IMR-90 (cell line): Measurements from ENCODE around the gene GPATCH2. TPM values are rescaled to one million over a fixed set of nuclear protein-coding genes. Genes with fewer than 3 reads are reported as not detected.

Source experiments
- ATAC-seq: fragments of 200-7000 bp; cut with Tn5 transposase; 2 replicates; pipeline ENCODE4 v1.9.1; 2020; ENCODE audit warnings: low read depth, mild to moderate bottlenecking, moderate library complexity
- BruUV-seq: library from RNA; stranded (reverse); fragments of 400-500 nt; replicated peaks from 2 replicates; lab custom pipeline; 2021; lab: Mats Ljungman, UMichigan
- CTCF ChIA-PET: fragments of 300-600 bp; formaldehyde crosslinking; extraction: SDS; loops from one replicate; lab custom pipeline; 2021; ENCODE audit warnings: antibody characterized with exemption; lab: Yijun Ruan, JAX
- POLR2A ChIA-PET: fragments of 300-600 bp; sonication (Branson Sonifier 250); formaldehyde crosslinking; loops from one replicate; lab custom pipeline; 2022; ENCODE audit warnings: antibody characterized with exemption; ENCODE audit not compliant: unreplicated experiment; lab: Charles Lee
- DNase-seq: peaks from one replicate; pipeline ENCODE4 v3.0.0; 2013
- H2AFZ ChIP-seq: replicated peaks from 2 replicates; pipeline ENCODE3; 2013; ENCODE audit warnings: low read length, mild to moderate bottlenecking; ENCODE audit not compliant: poor library complexity
- H2AK5ac ChIP-seq: 2 replicates; pipeline ENCODE4 v1.6.1; 2013; ENCODE audit warnings: low read depth, low read length, inconsistent platforms
- H2AK9ac ChIP-seq: replicated peaks from 2 replicates; pipeline ENCODE3; 2013; ENCODE audit warnings: mild to moderate bottlenecking, low read depth, low read length, moderate library complexity; ENCODE audit not compliant: poor library complexity
- H2BK120ac ChIP-seq: 2 replicates; pipeline ENCODE4 v1.6.1; 2013; ENCODE audit warnings: low read depth, low read length, inconsistent platforms
- H2BK15ac ChIP-seq: 3 replicates; pipeline ENCODE4 v1.6.1; 2013; ENCODE audit warnings: low read depth, low read length, inconsistent platforms
- H2BK20ac ChIP-seq: 2 replicates; pipeline ENCODE4 v1.6.1; 2013; ENCODE audit warnings: low read depth, mild to moderate bottlenecking, inconsistent platforms, low read length, moderate library complexity
- H2BK5ac ChIP-seq: 2 replicates; pipeline ENCODE4 v1.6.1; 2013; ENCODE audit warnings: mild to moderate bottlenecking, low read depth, low read length, inconsistent platforms; ENCODE audit not compliant: poor library complexity, severe bottlenecking
- H3K14ac ChIP-seq: replicated peaks from 2 replicates; pipeline ENCODE4 v1.6.1; 2013; ENCODE audit warnings: low read depth, low read length, inconsistent platforms
- H3K18ac ChIP-seq: 2 replicates; pipeline ENCODE4 v1.6.1; 2013; ENCODE audit warnings: low read depth, low read length, control low read depth
- H3K23ac ChIP-seq: 2 replicates; pipeline ENCODE4 v1.6.1; 2013; ENCODE audit warnings: low read depth, low read length, inconsistent platforms
- H3K27ac ChIP-seq: 2 replicates; pipeline ENCODE4 v1.5.1; 2013; ENCODE audit warnings: mild to moderate bottlenecking, control low read depth, low read length; ENCODE audit not compliant: insufficient read depth
- H3K27me3 ChIP-seq: 2 replicates; pipeline ENCODE4 v1.6.1; 2013; ENCODE audit warnings: low read length; ENCODE audit not compliant: control insufficient read depth, insufficient read depth
- H3K36me3 ChIP-seq: 2 replicates; pipeline ENCODE4 v1.6.1; 2013; ENCODE audit warnings: low read length, mixed read lengths; ENCODE audit not compliant: control insufficient read depth, insufficient read depth
- H3K4ac ChIP-seq: 2 replicates; pipeline ENCODE4 v1.6.1; 2013; ENCODE audit warnings: low read depth, low read length, inconsistent platforms
- H3K4me1 ChIP-seq: 2 replicates; pipeline ENCODE4 v1.6.1; 2013; ENCODE audit warnings: low read length, mixed read lengths; ENCODE audit not compliant: control insufficient read depth, insufficient read depth
- H3K4me2 ChIP-seq: 2 replicates; pipeline ENCODE4 v1.6.1; 2013; ENCODE audit warnings: low read depth, mild to moderate bottlenecking, control low read depth, low read length, moderate library complexity
- H3K4me3 ChIP-seq: 2 replicates; pipeline ENCODE4 v1.5.1; 2013; ENCODE audit warnings: low read depth, mild to moderate bottlenecking, control low read depth, low read length, moderate library complexity; ENCODE audit not compliant: insufficient read depth
- H3K56ac ChIP-seq: 2 replicates; pipeline ENCODE4 v1.6.1; 2013; ENCODE audit warnings: low read length, inconsistent platforms; ENCODE audit not compliant: insufficient read depth; ENCODE audit errors: extremely low read depth
- H3K79me1 ChIP-seq, 2 experiments: 2 replicates each; pipeline ENCODE4 v1.6.1; 2013; ENCODE audit warnings: low read length in 2 of 2, inconsistent platforms in 1 of 2, low read depth in 1 of 2
- H3K9ac ChIP-seq: 2 replicates; pipeline ENCODE4 v1.6.1; 2013; ENCODE audit warnings: low read depth, low read length, control low read depth
- H3K9me1 ChIP-seq: 2 replicates; pipeline ENCODE4 v1.6.1; 2013; ENCODE audit warnings: low read length, inconsistent platforms; ENCODE audit not compliant: insufficient read depth
- H3K9me3 ChIP-seq: 2 replicates; pipeline ENCODE4 v1.6.1; 2013; ENCODE audit warnings: low read length; ENCODE audit not compliant: control insufficient read depth, insufficient read depth
- H4K20me1 ChIP-seq: 2 replicates; pipeline ENCODE4 v1.6.1; 2013; ENCODE audit warnings: low read length, inconsistent platforms; ENCODE audit not compliant: insufficient read depth
- H4K5ac ChIP-seq: 2 replicates; pipeline ENCODE4 v1.6.1; 2013; ENCODE audit warnings: mild to moderate bottlenecking, low read depth, low read length, control low read depth
- H4K8ac ChIP-seq, 2 experiments: 2 replicates each; pipeline ENCODE4 v1.6.1; 2013; ENCODE audit warnings: low read depth in 2 of 2, low read length in 2 of 2, control low read depth in 1 of 2, inconsistent platforms in 1 of 2
- H4K91ac ChIP-seq: 2 replicates; pipeline ENCODE4 v1.6.1; 2013; ENCODE audit warnings: low read depth, low read length, inconsistent platforms; ENCODE audit not compliant: insufficient read depth
- BHLHE40 ChIP-seq: fragments of 150-350 bp; IDR thresholded peaks from 2 replicates; pipeline ENCODE4 v1.6.1; 2016; ENCODE audit warnings: mild to moderate bottlenecking, low read depth, low read length
- CEBPB ChIP-seq: IDR thresholded peaks from 2 replicates; pipeline ENCODE4 v1.6.1; 2012; ENCODE audit warnings: low read depth, low read length, improper control_type of control experiment
- CHD1 ChIP-seq: IDR thresholded peaks from 2 replicates; pipeline ENCODE4 v1.6.1; 2012; ENCODE audit warnings: low read depth, low read length, improper control_type of control experiment
- CTCF ChIP-seq: conservative IDR thresholded peaks from 2 replicates; pipeline ENCODE4 v1.5.1; 2012; ENCODE audit warnings: mild to moderate bottlenecking, low read depth, low read length, improper control_type of control experiment
- ELK1 ChIP-seq: fragments of 150-350 bp; IDR thresholded peaks from 2 replicates; pipeline ENCODE4 v1.6.1; 2016; ENCODE audit warnings: low read depth, mild to moderate bottlenecking, low read length, moderate library complexity, borderline replicate concordance
- FOS ChIP-seq: fragments of 150-350 bp; IDR thresholded peaks from 2 replicates; pipeline ENCODE4 v1.6.1; 2016; ENCODE audit warnings: low read depth, low read length
- MAFK ChIP-seq: IDR thresholded peaks from 2 replicates; pipeline ENCODE4 v1.6.1; 2012; ENCODE audit warnings: low read depth, low read length, improper control_type of control experiment
- MAZ ChIP-seq: IDR thresholded peaks from 2 replicates; pipeline ENCODE4 v1.6.1; 2012; ENCODE audit warnings: low read depth, mild to moderate bottlenecking, low read length, improper control_type of control experiment, moderate library complexity, borderline replicate concordance
- MXI1 ChIP-seq: IDR thresholded peaks from 2 replicates; pipeline ENCODE4 v1.6.1; 2012; ENCODE audit warnings: low read depth, mild to moderate bottlenecking, low read length, moderate library complexity, borderline replicate concordance
- NFE2L2 ChIP-seq: fragments of 150-350 bp; IDR thresholded peaks from 2 replicates; pipeline ENCODE4 v1.6.1; 2016; ENCODE audit warnings: low read depth, mild to moderate bottlenecking, low read length
- POLR2A ChIP-seq: IDR thresholded peaks from 2 replicates; pipeline ENCODE4 v1.6.1; 2012; ENCODE audit warnings: mild to moderate bottlenecking, low read depth, low read length
- RAD21 ChIP-seq: IDR thresholded peaks from 2 replicates; pipeline ENCODE4 v1.6.1; 2012; ENCODE audit warnings: low read length, improper control_type of control experiment
- RCOR1 ChIP-seq: IDR thresholded peaks from 2 replicates; pipeline ENCODE4 v1.6.1; 2012; ENCODE audit warnings: mild to moderate bottlenecking, low read length, improper control_type of control experiment; ENCODE audit not compliant: insufficient replicate concordance
- RFX5 ChIP-seq: IDR thresholded peaks from 2 replicates; pipeline ENCODE4 v1.8.0; 2012; ENCODE audit warnings: low read depth, mild to moderate bottlenecking, low read length, moderate library complexity
- SMC3 ChIP-seq: fragments of 150-350 bp; IDR thresholded peaks from 2 replicates; pipeline ENCODE4 v1.6.1; 2016; ENCODE audit warnings: low read depth, mild to moderate bottlenecking, antibody characterized with exemption, low read length, moderate library complexity
- USF2 ChIP-seq: fragments of 150-350 bp; IDR thresholded peaks from 2 replicates; pipeline ENCODE4 v1.6.1; 2017; ENCODE audit warnings: mild to moderate bottlenecking, antibody characterized with exemption, low read length, low read depth
- WGBS, 2 experiments: methylation state at CpG; one replicate each; pipeline versions ENCODE4 v1.1.5 to v1.1.7; 2013; ENCODE audit warnings: missing lambda C conversion rate in 2 of 2; ENCODE audit not compliant: insufficient read length in 1 of 2; ENCODE audit errors: extremely low coverage in 2 of 2; 5-methylcytosine and 5-hydroxymethylcytosine counted together
- dilution Hi-C: fragments of 300-500 bp; cut with HindIII; formaldehyde crosslinking; loops from one replicate; pipeline ENCODE4 v1.14.3; 2018; ENCODE audit warnings: low sequenced_read_pairs; ENCODE audit not compliant: unreplicated experiment
- in situ Hi-C: fragments of 300-500 bp; cut with MboI; formaldehyde crosslinking; loops from 3 replicates; pipeline ENCODE4 v1.14.3; 2019; ENCODE audit warnings: low sequenced_read_pairs, inconsistent platforms, mixed read lengths
- intact Hi-C: fragments of 100-400 bp; cut with micrococcal nuclease; formaldehyde crosslinking; loops from 2 replicates; pipeline ENCODE4 v1.10.0; 2022
- polyA plus RNA-seq, 3 experiments: library from polyadenylated mRNA; depleted of rRNA; stranded (reverse); fragments of >200 nt; gene quantifications; 2 replicates each; pipeline ENCODE4 v1.2.3, GENCODE V29; 2012; ENCODE audit warnings: low replicate concordance in 1 of 3
- total RNA-seq: library from RNA; depleted of rRNA; stranded (reverse); fragments of >200 nt; gene quantifications from 2 replicates; pipeline ENCODE4 v1.2.3, GENCODE V29; 2012

GPATCH2 gene
- total and polyA plus RNA-seq, 2 of the 4 experiments (the other 2 are of a cell fraction): 4.7 to 11.8 TPM

DNA sequence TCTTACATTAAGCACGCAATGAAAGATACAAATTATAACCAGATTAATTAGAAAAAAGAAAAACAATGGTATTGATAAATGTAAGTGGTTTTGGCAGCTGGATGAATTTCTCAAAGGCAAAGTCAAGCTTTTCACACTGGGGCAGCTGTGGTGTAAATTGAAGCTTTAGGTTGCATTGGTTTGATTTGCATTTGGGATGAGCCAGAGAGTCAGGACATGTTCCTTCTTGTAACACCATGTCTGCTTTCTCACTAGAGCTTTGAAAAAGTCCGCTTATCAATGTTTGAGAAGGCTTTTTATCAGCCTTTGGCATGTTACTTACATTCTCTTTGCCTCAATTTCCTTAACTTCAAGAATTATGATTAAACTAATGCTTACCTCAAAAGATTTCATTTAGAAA lies 173.9 kb downstream of the GPATCH2 start:
- H3K9ac ChIP-seq: no peak overlapping the region
- H2BK120ac ChIP-seq: no peak overlapping the region
- H2AK9ac ChIP-seq: no peak overlapping the region
- no peak for TF ChIP-seq CTCF
- TF ChIP-seq RCOR1: no peak
- no peak for TF ChIP-seq CEBPB
- no peak for TF ChIP-seq SMC3
- no peak for TF ChIP-seq POLR2A
- TF ChIP-seq BHLHE40: no peak
- TF ChIP-seq USF2: no peak
- TF ChIP-seq CHD1: no peak
- TF ChIP-seq NFE2L2: no peak
- TF ChIP-seq FOS: no peak
- TF ChIP-seq ELK1: no peak
- TF ChIP-seq RFX5: no peak
- no peak for TF ChIP-seq MXI1
- no peak for TF ChIP-seq MAZ
- TF ChIP-seq MAFK: no peak
- TF ChIP-seq RAD21: no peak
- H3K4me2 ChIP-seq: no peak overlapping the region
- no peak overlapping the region for H2BK20ac ChIP-seq
- intact Hi-C loops: no loop called here
- no peak overlapping the region for H2AK5ac ChIP-seq
- ChIA-PET POLR2A (no interaction called here), CTCF (interaction anchor here (0.8 kb wide), 1 partner anchor 12 kb away, joined by 3 read pairs; no protein-coding TSS in a partner anchor)
- H4K8ac ChIP-seq: no peak overlapping the region
- no peaks in the 10 kb centered on the region for H4K20me1 ChIP-seq
- WGBS, 2 experiments: no CpG with 5 or more reads among the region's 2 CpGs
- no peak overlapping the region for H2AFZ ChIP-seq
- no peak overlapping the region for H3K4me3 ChIP-seq
- H3K9me1 ChIP-seq: no peaks in the 10 kb centered on the region
- H3K36me3 ChIP-seq: peaks cover 3% of the 10 kb centered on the region; the same call in 1 of the 2 replicates
- no peaks in the 10 kb centered on the region for H3K27me3 ChIP-seq
- ATAC-seq (no peak), DNase-seq (no peak)
- H3K23ac ChIP-seq: no peak overlapping the region
- H4K91ac ChIP-seq: no peak overlapping the region
- H3K79me1 ChIP-seq: no peaks in the 10 kb centered on the region
- no peaks in the 10 kb centered on the region for H3K4me1 ChIP-seq
- in situ Hi-C loops: no loop called here
- no peak overlapping the region for H3K14ac ChIP-seq
- no peak overlapping the region for H4K5ac ChIP-seq
- H3K56ac ChIP-seq: no peak overlapping the region
- H2BK5ac ChIP-seq: no peak overlapping the region
- H3K4ac ChIP-seq: no peak overlapping the region
- no peak overlapping the region for H3K27ac ChIP-seq
- dilution Hi-C loops: no loop called here
- no peak overlapping the region for H3K18ac ChIP-seq
- H2BK15ac ChIP-seq: no peak overlapping the region
- no peaks in the 10 kb centered on the region for H3K9me3 ChIP-seq
- BruUV-seq: no TSS peak
